GM06990 (cell line): ENCODE measurements around the gene HTR1B.

ENCODE experiments used
- DNase-seq: peaks from one replicate; pipeline ENCODE4 v3.0.0-alpha.2; 2011; ENCODE audit not compliant: insufficient read length; ENCODE audit errors: extremely low read depth
- H3K27me3 ChIP-seq: replicated peaks from 2 replicates; pipeline ENCODE4 v1.6.0; 2011; ENCODE audit warnings: low read length; ENCODE audit not compliant: control insufficient read depth, insufficient read depth
- H3K36me3 ChIP-seq: 2 replicates; pipeline ENCODE4 v1.5.1; 2011; ENCODE audit warnings: low read length; ENCODE audit not compliant: control insufficient read depth, insufficient read depth
- H3K4me3 ChIP-seq: replicated peaks from 2 replicates; pipeline ENCODE4 v1.5.1; 2011; ENCODE audit warnings: low read depth, mild to moderate bottlenecking, control low read depth, low read length
- TF ChIP-seq, protein P1 (sequence below): IDR thresholded peaks from 2 replicates; pipeline ENCODE4 v1.5.1; 2011; ENCODE audit warnings: low read length, control low read depth, mild to moderate bottlenecking, inconsistent platforms; ENCODE audit not compliant: insufficient read depth, poor library complexity, severe bottlenecking

HTR1B gene

GRCh38 chr6:77468939-77469338, 5.6 kb upstream of the HTR1B start:
- Histone ChIP-seq H3K36me3 (no peaks in the 10 kb centered on the region), H3K4me3 (no peak overlapping the region), H3K27me3 (no peaks in the 10 kb centered on the region; the same call in 1 of the 2 replicates)
- DNase-seq, result no peak
- TF ChIP-seq, protein P1, sequence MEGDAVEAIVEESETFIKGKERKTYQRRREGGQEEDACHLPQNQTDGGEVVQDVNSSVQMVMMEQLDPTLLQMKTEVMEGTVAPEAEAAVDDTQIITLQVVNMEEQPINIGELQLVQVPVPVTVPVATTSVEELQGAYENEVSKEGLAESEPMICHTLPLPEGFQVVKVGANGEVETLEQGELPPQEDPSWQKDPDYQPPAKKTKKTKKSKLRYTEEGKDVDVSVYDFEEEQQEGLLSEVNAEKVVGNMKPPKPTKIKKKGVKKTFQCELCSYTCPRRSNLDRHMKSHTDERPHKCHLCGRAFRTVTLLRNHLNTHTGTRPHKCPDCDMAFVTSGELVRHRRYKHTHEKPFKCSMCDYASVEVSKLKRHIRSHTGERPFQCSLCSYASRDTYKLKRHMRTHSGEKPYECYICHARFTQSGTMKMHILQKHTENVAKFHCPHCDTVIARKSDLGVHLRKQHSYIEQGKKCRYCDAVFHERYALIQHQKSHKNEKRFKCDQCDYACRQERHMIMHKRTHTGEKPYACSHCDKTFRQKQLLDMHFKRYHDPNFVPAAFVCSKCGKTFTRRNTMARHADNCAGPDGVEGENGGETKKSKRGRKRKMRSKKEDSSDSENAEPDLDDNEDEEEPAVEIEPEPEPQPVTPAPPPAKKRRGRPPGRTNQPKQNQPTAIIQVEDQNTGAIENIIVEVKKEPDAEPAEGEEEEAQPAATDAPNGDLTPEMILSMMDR, result no peak

DNA sequence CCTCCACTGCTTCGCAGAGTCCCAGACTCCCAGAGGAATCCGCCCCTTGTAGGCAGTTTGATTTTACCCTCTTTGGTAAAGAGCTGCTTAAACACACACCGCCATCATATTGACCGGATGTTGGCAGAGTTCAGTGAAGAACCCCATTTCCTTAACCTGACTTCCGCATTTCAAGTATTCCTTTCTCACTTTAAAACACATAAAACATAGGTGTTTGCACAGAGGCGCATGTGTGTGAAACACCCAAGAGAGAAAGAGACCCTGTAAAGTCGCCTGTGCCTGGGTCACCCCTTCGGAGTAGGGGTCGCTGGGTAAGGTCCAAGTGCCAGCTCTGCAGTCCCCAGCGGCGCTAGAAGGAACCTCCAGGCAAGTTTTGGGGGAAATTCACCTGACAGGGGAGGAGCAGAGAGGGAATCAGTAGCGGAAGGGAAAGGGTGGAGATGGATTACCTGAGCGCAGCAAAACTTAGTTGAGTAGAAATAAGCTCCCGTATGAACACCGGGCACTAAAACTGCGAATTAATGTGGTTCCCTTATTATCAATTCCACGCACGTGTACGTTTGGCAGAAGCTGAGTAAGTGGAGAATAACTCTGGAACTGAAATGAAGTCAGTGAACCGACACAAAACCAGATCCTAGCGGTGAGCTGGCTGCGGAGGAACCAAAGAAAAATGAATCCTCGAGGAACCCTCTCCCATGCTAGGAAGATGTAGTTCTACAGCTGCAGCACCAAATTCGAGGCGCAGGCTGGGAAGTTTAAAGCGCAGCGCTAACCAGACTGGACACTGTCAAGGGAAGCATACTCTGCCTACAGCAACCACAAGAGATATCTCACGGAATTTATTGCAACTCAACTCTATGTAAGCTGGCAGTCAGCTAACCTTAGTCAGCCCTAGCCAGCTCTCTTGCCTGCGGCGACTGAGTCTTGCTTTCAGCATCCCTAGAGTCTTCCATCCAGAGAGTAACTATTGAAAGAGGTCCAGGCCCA, 3.5 kb upstream of the HTR1B start:
- DNase-seq, result peak; percentile 27
- TF ChIP-seq, protein P1, result peak; percentile 20
- Histone ChIP-seq H3K36me3 (no peaks in the 10 kb centered on the region), H3K27me3 (no peaks in the 10 kb centered on the region; the same call in 1 of the 2 replicates), H3K4me3 (peak overlapping the region; percentile 54)

- Histone ChIP-seq H3K4me3 (peak overlapping the region; percentile 54), H3K36me3 (no peaks in the 10 kb centered on the region), H3K27me3 (no peaks in the 10 kb centered on the region; the same call in 1 of the 2 replicates)
- TF ChIP-seq, protein P1, result peak; percentile 69
- no peak for DNase-seq
Measured at GRCh38 chr6:77466055-77466450, 2.8 kb upstream of the HTR1B start.

DNA sequence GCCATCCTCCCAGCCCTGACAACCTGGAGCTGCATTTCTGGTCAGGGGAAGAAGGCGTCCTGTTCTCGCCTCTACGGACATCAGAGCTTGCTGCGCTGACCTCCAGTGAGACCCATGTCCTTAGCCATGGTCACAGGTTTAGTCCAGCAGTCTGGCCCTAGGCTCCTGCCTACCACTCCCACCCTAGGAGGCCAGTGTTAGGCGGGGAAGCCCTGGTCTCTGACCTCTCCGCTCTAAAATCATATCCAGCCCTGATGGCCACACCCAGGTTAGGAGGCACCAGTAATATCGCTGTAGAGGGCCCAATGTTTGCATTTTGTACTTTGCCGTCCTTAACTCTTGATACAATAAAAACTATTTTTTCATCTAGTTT, 1.2 kb upstream of the HTR1B start:
- TF ChIP-seq, protein P1, result no peak
- Histone ChIP-seq H3K36me3 (no peaks in the 10 kb centered on the region), H3K4me3 (no peak overlapping the region), H3K27me3 (no peaks in the 10 kb centered on the region; the same call in 1 of the 2 replicates)
- DNase-seq, result no peak

DNA sequence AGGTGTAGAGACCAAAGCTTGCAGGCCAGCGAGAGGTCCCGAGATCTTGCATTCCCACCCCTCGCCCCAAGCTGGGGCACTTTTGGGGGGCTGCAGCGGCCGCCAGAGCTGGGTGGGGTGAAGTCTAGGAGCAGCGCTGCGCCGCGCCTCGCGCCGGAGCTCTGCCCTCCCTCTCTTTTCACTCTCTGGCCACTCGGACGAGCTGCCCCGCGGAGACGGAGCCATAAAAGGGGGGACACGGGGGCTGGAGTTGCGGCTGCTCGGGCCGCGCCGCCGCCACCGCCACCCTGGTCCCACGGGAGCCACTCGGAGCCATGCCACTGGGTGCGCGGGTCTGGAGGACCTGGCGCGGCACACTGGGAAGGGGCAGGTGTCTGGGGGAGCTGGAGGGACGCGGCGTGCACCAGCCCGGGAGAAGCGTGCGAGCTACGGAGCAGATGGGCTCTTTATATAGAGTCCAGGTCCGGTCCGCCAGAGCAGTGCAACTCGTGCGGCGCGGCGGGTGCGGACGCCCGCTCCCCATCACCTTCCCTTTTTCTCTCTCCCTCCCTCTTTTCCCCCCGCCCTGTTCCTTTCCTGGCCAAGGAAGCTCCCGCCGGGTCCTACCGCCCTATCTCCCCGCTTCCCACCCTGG, 687 bp upstream of the HTR1B start:
- no peaks in the 10 kb centered on the region for H3K36me3 ChIP-seq
- TF ChIP-seq, protein P1, result no peak
- no peaks in the 10 kb centered on the region; the same call in 1 of the 2 replicates for H3K27me3 ChIP-seq
- no peak overlapping the region for H3K4me3 ChIP-seq
- no peak for DNase-seq
